GM06990 (cell line): ENCODE measurements around the gene DENND6B.

Source experiments
- DNase-seq: peaks from one replicate; pipeline ENCODE4 v3.0.0-alpha.2; 2011; ENCODE audit not compliant: insufficient read length; ENCODE audit errors: extremely low read depth
- H3K27me3 ChIP-seq: replicated peaks from 2 replicates; pipeline ENCODE4 v1.6.0; 2011; ENCODE audit warnings: low read length; ENCODE audit not compliant: control insufficient read depth, insufficient read depth
- H3K36me3 ChIP-seq: 2 replicates; pipeline ENCODE4 v1.5.1; 2011; ENCODE audit warnings: low read length; ENCODE audit not compliant: control insufficient read depth, insufficient read depth
- H3K4me3 ChIP-seq: replicated peaks from 2 replicates; pipeline ENCODE4 v1.5.1; 2011; ENCODE audit warnings: low read depth, mild to moderate bottlenecking, control low read depth, low read length
- TF ChIP-seq, protein P1 (sequence below): IDR thresholded peaks from 2 replicates; pipeline ENCODE4 v1.5.1; 2011; ENCODE audit warnings: low read length, control low read depth, mild to moderate bottlenecking, inconsistent platforms; ENCODE audit not compliant: insufficient read depth, poor library complexity, severe bottlenecking

DENND6B gene

DNA sequence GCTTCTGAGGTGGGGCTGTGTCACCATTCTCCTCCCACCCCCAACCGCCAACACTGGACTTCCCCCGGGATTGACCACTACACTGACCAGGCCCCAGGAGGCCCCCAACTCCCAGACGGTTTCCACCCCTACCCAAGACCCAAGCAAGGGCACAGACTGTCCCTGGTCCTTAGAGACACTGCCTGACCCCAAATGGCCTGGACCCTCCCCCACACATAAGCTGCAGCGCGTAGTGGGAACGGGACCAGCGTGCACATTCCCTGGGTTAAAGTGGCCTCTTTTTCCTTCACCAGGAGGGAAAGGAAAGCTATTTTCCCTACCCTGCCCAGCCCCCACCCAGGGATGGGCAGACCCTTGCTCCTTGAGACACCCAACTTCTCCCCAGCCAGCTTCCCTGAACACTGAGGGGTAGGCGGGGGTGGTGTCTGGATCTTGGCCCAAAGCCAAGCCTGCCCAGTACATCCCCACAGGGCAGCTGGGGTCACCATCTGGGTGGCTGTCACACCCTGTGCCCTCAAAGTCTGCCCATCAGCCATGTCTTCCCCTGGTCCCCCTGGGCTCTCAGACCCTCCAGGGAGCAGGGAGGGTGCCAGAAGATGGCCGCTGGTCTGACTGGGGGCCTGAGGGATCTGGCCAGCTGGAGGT lies 63.7 kb downstream of the DENND6B start:
- TF ChIP-seq, protein P1, sequence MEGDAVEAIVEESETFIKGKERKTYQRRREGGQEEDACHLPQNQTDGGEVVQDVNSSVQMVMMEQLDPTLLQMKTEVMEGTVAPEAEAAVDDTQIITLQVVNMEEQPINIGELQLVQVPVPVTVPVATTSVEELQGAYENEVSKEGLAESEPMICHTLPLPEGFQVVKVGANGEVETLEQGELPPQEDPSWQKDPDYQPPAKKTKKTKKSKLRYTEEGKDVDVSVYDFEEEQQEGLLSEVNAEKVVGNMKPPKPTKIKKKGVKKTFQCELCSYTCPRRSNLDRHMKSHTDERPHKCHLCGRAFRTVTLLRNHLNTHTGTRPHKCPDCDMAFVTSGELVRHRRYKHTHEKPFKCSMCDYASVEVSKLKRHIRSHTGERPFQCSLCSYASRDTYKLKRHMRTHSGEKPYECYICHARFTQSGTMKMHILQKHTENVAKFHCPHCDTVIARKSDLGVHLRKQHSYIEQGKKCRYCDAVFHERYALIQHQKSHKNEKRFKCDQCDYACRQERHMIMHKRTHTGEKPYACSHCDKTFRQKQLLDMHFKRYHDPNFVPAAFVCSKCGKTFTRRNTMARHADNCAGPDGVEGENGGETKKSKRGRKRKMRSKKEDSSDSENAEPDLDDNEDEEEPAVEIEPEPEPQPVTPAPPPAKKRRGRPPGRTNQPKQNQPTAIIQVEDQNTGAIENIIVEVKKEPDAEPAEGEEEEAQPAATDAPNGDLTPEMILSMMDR = no peak
- DNase-seq = no peak
- no peak overlapping the region for H3K4me3 ChIP-seq
- no peaks in the 10 kb centered on the region; the same call in none of the 2 replicates for H3K36me3 ChIP-seq
- H3K27me3 ChIP-seq = no peaks in the 10 kb centered on the region

DNA sequence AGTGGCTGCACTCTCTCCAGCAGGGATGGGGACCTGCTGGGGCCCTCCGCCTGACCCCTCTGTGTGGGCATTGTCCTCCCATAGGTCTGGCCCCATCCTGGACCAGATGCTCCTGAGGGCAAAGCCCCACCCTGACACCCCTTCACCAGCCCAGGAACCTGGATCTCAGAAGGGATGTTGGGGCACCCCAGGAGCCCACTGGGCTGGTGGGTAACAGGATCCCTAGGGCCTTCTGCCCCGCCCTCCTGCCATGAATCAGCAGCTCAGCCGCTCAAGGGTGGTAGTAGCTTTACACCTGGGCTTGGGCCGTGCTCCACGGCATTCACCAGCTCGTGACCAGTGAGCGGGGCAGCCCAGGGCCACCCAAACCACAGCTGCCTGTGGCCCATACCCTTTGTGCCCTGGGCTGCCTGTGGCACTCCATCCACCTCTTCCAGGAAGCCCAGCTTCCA lies 64.3 kb downstream of the DENND6B start:
- DNase-seq = no peak
- TF ChIP-seq, protein P1 = no peak

DNA sequence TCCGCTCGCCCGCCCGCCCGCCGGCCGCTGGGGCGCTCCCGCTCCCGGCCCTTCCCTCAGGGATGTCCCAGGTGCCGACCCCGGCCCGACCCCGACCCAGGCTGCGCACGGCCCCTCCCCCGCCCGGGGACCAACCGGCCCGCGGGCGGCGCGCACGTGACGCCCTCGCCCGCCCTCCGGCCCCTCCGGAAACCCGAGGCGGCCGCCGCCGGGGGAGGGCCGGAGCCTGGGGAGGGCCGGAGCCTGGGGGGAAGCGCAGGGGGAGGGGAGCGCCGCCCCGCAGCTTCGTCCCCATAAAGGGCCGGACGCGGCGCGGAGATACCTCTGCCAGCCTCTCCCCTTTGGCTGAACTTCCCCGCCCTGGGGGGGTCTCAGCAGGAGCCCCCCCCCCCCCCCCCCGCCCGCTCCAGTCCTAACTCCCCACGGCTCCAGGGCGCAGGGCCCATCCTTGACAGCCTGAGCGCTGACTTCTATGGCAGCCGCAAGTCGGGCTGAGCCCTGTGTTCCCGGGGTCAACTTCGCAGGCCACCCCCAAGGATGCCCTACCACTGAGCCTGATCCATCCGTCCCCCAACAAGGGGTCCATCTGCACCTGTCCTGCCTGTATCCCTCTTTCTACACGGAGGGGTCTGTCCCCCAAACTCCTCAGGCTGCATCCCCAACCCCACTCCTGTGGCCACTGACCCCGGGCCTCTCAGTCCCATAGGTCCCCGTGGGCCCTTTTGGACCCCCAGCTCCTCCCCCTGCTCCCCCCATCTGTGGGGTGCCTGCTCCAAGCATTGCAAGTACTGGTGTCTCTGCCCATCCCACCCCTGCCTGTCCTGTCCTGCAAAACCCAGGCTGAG lies 65.0 kb downstream of the DENND6B start, which contains the start of gene MAPK12:
Gene MAPK12 (minus strand): TSS at position 69 of the 845 bp plus-strand sequence. CDS start 174 bp downstream, outside the sequence.
- peak; percentile 69 for DNase-seq
- Histone ChIP-seq H3K27me3 (no peaks in the 10 kb centered on the region), H3K36me3 (no peaks in the 10 kb centered on the region; the same call in none of the 2 replicates), H3K4me3 (peak within 1 kb of the TSS; percentile 76)
- TF ChIP-seq, protein P1 = no peak

More for the DNA sequence above, 64.3 kb downstream of the DENND6B start:
- Histone ChIP-seq H3K36me3 (no peaks in the 10 kb centered on the region; the same call in none of the 2 replicates), H3K4me3 (no peak overlapping the region), H3K27me3 (no peaks in the 10 kb centered on the region)

DNA sequence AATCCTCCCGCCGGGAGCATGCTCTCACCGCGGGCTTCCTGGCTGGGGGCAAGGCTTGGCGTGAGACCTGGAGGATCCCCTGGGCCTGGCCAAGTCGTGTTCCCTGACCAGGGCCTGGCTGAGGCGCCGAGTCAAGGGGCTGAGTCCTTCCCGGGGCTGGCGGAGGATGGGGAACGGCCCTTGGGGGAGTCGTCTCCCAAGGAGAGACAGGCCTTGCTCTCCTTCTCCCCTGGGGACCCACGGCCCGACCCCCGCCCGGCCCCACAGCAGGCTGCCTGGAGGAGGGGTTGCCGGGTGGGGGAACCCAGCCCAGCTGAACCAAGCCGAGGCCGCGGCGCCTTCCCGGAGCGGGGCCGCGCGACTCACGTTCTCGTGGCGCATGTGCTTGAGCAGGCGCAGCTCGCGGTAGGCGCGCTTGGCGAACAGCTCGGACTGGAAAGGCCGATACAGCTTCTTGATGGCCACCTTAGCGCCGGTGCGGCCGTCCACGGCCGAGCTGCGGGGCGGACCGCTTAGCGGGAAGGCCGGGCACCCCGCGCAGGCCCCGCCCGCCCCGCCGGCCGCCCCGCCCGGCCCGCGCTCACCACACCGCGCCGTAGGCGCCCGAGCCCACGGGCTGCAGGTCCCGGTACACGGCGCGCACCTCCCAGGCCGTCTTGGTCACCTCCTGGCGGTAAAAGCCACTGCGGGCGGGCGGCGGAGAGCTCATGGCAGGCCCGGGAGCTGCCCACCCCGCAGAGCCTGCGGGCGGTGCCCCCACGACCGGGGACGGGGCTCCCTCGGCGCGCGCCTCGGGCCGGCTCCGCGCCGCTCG lies 65.8 kb downstream of the DENND6B start:
- Histone ChIP-seq H3K36me3 (no peaks in the 10 kb centered on the region; the same call in none of the 2 replicates), H3K4me3 (peak overlapping the region; percentile 76), H3K27me3 (no peaks in the 10 kb centered on the region)
- DNase-seq = peak; percentile 68
- TF ChIP-seq, protein P1 = no peak

DNA sequence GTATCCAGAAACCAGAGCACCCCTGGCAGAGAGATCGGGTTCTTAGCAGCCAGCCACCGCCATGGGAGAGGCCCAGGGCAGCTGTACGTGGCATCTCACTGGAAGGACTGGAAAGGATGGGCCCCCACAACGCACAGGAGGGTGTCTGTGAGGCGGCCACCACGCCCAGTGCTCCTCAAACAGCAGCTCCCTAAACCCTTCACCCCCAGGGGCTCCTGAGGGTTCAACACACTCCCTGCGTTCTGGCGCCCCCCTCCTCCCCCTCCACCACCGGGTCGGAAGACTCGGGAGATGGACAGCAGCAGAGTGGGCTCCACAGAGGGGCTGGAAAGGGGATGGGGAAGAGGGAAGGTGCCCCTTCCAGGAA lies 66.4 kb downstream of the DENND6B start:
- TF ChIP-seq, protein P1 = no peak
- DNase-seq = no peak
- no peaks in the 10 kb centered on the region; the same call in none of the 2 replicates for H3K36me3 ChIP-seq

More for the DNA sequence above, 66.4 kb downstream of the DENND6B start:
- H3K4me3 ChIP-seq = peak overlapping the region; percentile 76
- no peaks in the 10 kb centered on the region for H3K27me3 ChIP-seq
